Measurements from ENCODE around the gene CIAO2B.

Gene CIAO2B

GRCh38 chr16:66928702-66929388, 5.4 kb downstream of the CIAO2B start:
- peaks cover 2 to 12% of the 10 kb centered on the region in 2 donors for H3K36me3 ChIP-seq (replicated peaks in 1 of 2; ENCODE audit: control insufficient read depth in 2 of 2, insufficient read depth in 2 of 2, low read length in 2 of 2)
- no peak overlapping the region for H3K4ac ChIP-seq (ENCODE audit: low read length)
- no peak overlapping the region for H2AK5ac ChIP-seq (ENCODE audit: low read depth, low read length)
- no peak overlapping the region for H2BK120ac ChIP-seq (ENCODE audit: low read depth, low read length)
- H4K8ac ChIP-seq (ENCODE audit: low read depth, low read length) = no peak overlapping the region
- H2AFZ ChIP-seq (ENCODE audit: low read length) = no peak overlapping the region
- no peak overlapping the region for H2BK15ac ChIP-seq (ENCODE audit: low read length)
- no CpG with 5 or more reads among the region's 10 CpGs for WGBS, 2 donors (ENCODE audit: extremely low coverage in 2 of 2, insufficient read length in 2 of 2, insufficient replicate concordance in 1 of 2)
- H3K4me1 ChIP-seq (ENCODE audit: control insufficient read depth in 2 of 2, insufficient read depth in 1 of 2, low read depth in 1 of 2, low read length in 2 of 2) = peaks cover 6 to 32% of the 10 kb centered on the region in 2 donors
- H3K4me3 ChIP-seq (ENCODE audit: low read length in 2 of 2) = no peak overlapping the region
- no peak overlapping the region for H4K91ac ChIP-seq (ENCODE audit: low read depth, low read length, poor library complexity)
- no peak overlapping the region for H3K23ac ChIP-seq (ENCODE audit: low read depth, low read length, poor library complexity)
- H3K79me1 ChIP-seq (ENCODE audit: low read depth, low read length) = peaks cover 5% of the 10 kb centered on the region
- H2BK5ac ChIP-seq (ENCODE audit: low read length) = no peak overlapping the region
- no peak overlapping the region for H2BK12ac ChIP-seq (ENCODE audit: low read length)
- peaks cover 12 to 30% (median 29%) of the 10 kb centered on the region in 3 experiments for H3K27me3 ChIP-seq (ENCODE audit: control insufficient read depth in 3 of 3, insufficient read depth in 3 of 3, low read depth in 1 of 3, low read length in 3 of 3)
- DNase-seq (ENCODE audit: low spot score) = no peak
- H3K27ac ChIP-seq (replicated peaks; ENCODE audit: low read length) = no peak overlapping the region
- H3K4me2 ChIP-seq (ENCODE audit: insufficient read depth, low read length, poor library complexity, severe bottlenecking) = no peak overlapping the region
- no peak overlapping the region for H3K14ac ChIP-seq (ENCODE audit: low read length)
- H3K9ac ChIP-seq (ENCODE audit: low read depth, low read length, poor library complexity) = no peak overlapping the region
- H3K18ac ChIP-seq (ENCODE audit: low read length) = no peak overlapping the region
- no peaks in the 10 kb centered on the region for H3K9me3 ChIP-seq (replicated peaks in 1 of 2; ENCODE audit: control insufficient read depth in 2 of 2, insufficient read depth in 1 of 2, low read depth in 1 of 2, low read length in 2 of 2)

- H3K27ac ChIP-seq (replicated peaks; ENCODE audit: low read length) = no peak overlapping the region
- peak overlapping the region; percentile 50 for H3K9ac ChIP-seq (ENCODE audit: low read depth, low read length, poor library complexity)
- peaks cover 2 to 27% of the 10 kb centered on the region in 2 donors for H3K4me1 ChIP-seq (ENCODE audit: control insufficient read depth in 2 of 2, insufficient read depth in 1 of 2, low read depth in 1 of 2, low read length in 2 of 2)
- H2BK15ac ChIP-seq (ENCODE audit: low read length) = no peak overlapping the region
- H4K91ac ChIP-seq (ENCODE audit: low read depth, low read length, poor library complexity) = no peak overlapping the region
- no peak overlapping the region for H3K23ac ChIP-seq (ENCODE audit: low read depth, low read length, poor library complexity)
- peak overlapping the region; percentile 26 for H2AK5ac ChIP-seq (ENCODE audit: low read depth, low read length)
- H3K4me3 ChIP-seq (ENCODE audit: low read length in 2 of 2) = no peak overlapping the region
- no CpG with 5 or more reads among the region's 8 CpGs for WGBS, 2 donors (ENCODE audit: extremely low coverage in 2 of 2, insufficient read length in 2 of 2, insufficient replicate concordance in 1 of 2)
- no peak overlapping the region for H3K4ac ChIP-seq (ENCODE audit: low read length)
- peaks cover 2 to 12% of the 10 kb centered on the region in 2 donors for H3K36me3 ChIP-seq (replicated peaks in 1 of 2; ENCODE audit: control insufficient read depth in 2 of 2, insufficient read depth in 2 of 2, low read length in 2 of 2)
- no peak for DNase-seq (ENCODE audit: low spot score)
- H2BK120ac ChIP-seq (ENCODE audit: low read depth, low read length) = no peak overlapping the region
- H4K8ac ChIP-seq (ENCODE audit: low read depth, low read length) = no peak overlapping the region
- no peaks in the 10 kb centered on the region for H3K79me1 ChIP-seq (ENCODE audit: low read depth, low read length)
- H3K9me3 ChIP-seq (replicated peaks in 1 of 2; ENCODE audit: control insufficient read depth in 2 of 2, insufficient read depth in 1 of 2, low read depth in 1 of 2, low read length in 2 of 2) = no peaks in the 10 kb centered on the region
- no peak overlapping the region for H2BK12ac ChIP-seq (ENCODE audit: low read length)
- H3K14ac ChIP-seq (ENCODE audit: low read length) = no peak overlapping the region
- H2AFZ ChIP-seq (ENCODE audit: low read length) = no peak overlapping the region
- H3K4me2 ChIP-seq (ENCODE audit: insufficient read depth, low read length, poor library complexity, severe bottlenecking) = no peak overlapping the region
- H2BK5ac ChIP-seq (ENCODE audit: low read length) = no peak overlapping the region
- H3K18ac ChIP-seq (ENCODE audit: low read length) = no peak overlapping the region
- H3K27me3 ChIP-seq (ENCODE audit: control insufficient read depth in 3 of 3, insufficient read depth in 3 of 3, low read depth in 1 of 3, low read length in 3 of 3) = peaks cover 12 to 37% (median 37%) of the 10 kb centered on the region in 3 experiments
These were observed 6.1 kb downstream of the CIAO2B start for GRCh38 chr16:66927918-66928649.

GRCh38 chr16:66926961-66927436, 7.2 kb downstream of the CIAO2B start:
- H3K4ac ChIP-seq (ENCODE audit: low read length) = no peak overlapping the region
- peaks cover 12 to 45% (median 37%) of the 10 kb centered on the region in 3 experiments for H3K27me3 ChIP-seq (ENCODE audit: control insufficient read depth in 3 of 3, insufficient read depth in 3 of 3, low read depth in 1 of 3, low read length in 3 of 3)
- no peak overlapping the region for H4K8ac ChIP-seq (ENCODE audit: low read depth, low read length)
- no peak overlapping the region for H2BK12ac ChIP-seq (ENCODE audit: low read length)
- no peak overlapping the region for H2AFZ ChIP-seq (ENCODE audit: low read length)
- no peaks in the 10 kb centered on the region for H3K9me3 ChIP-seq (replicated peaks in 1 of 2; ENCODE audit: control insufficient read depth in 2 of 2, insufficient read depth in 1 of 2, low read depth in 1 of 2, low read length in 2 of 2)
- no peak overlapping the region for H3K18ac ChIP-seq (ENCODE audit: low read length)
- no peak overlapping the region for H4K91ac ChIP-seq (ENCODE audit: low read depth, low read length, poor library complexity)
- no peak overlapping the region for H3K27ac ChIP-seq (replicated peaks; ENCODE audit: low read length)
- no peak overlapping the region for H3K9ac ChIP-seq (ENCODE audit: low read depth, low read length, poor library complexity)
- H2BK120ac ChIP-seq (ENCODE audit: low read depth, low read length) = no peak overlapping the region
- H3K79me1 ChIP-seq (ENCODE audit: low read depth, low read length) = no peaks in the 10 kb centered on the region
- no CpG with 5 or more reads among the region's 3 CpGs for WGBS, 2 donors (ENCODE audit: extremely low coverage in 2 of 2, insufficient read length in 2 of 2, insufficient replicate concordance in 1 of 2)
- no peak overlapping the region for H3K14ac ChIP-seq (ENCODE audit: low read length)
- no peak overlapping the region for H3K4me2 ChIP-seq (ENCODE audit: insufficient read depth, low read length, poor library complexity, severe bottlenecking)
- no peak overlapping the region for H2BK5ac ChIP-seq (ENCODE audit: low read length)
- no peak for DNase-seq (ENCODE audit: low spot score)
- peaks cover 0 to 4% of the 10 kb centered on the region in 2 donors for H3K36me3 ChIP-seq (replicated peaks in 1 of 2; ENCODE audit: control insufficient read depth in 2 of 2, insufficient read depth in 2 of 2, low read length in 2 of 2)
- H3K4me3 ChIP-seq (ENCODE audit: low read length in 2 of 2) = no peak overlapping the region
- no peak overlapping the region for H2AK5ac ChIP-seq (ENCODE audit: low read depth, low read length)
- no peak overlapping the region for H2BK15ac ChIP-seq (ENCODE audit: low read length)
- H3K4me1 ChIP-seq (ENCODE audit: control insufficient read depth in 2 of 2, insufficient read depth in 1 of 2, low read depth in 1 of 2, low read length in 2 of 2) = peaks cover 2 to 27% of the 10 kb centered on the region in 2 donors
- no peak overlapping the region for H3K23ac ChIP-seq (ENCODE audit: low read depth, low read length, poor library complexity)

Data from neuronal stem cell (in vitro differentiated cells).